Endothelial cell of umbilical vein (primary cell): Measurements from ENCODE around the gene SLC12A8. TPM values are rescaled to one million over a fixed set of nuclear protein-coding genes. Genes with fewer than 3 reads are reported as not detected.

ENCODE experiments used
- BruUV-seq: library from RNA; stranded (reverse); fragments of 400-500 nt; replicated peaks from 2 replicates; lab custom pipeline; 2021; lab: Mats Ljungman, UMichigan
- CTCF ChIA-PET: fragments of 300-600, 350-600 bp; sonication (Branson Sonifier 250); formaldehyde crosslinking; loops from one replicate; lab custom pipeline; 2021; ENCODE audit warnings: antibody characterized with exemption, inconsistent platforms; lab: Charles Lee
- POLR2A ChIA-PET: fragments of 300-600, 350-600 bp; sonication (Branson Sonifier 250); formaldehyde crosslinking; loops from one replicate; lab custom pipeline; 2021; ENCODE audit warnings: antibody characterized with exemption, inconsistent platforms; lab: Charles Lee
- DNase-seq: peaks from one replicate; pipeline ENCODE4 v3.0.0-alpha.2; 2011; ENCODE audit warnings: low read depth, low spot score
- FAIRE-seq: peaks from 2 replicates; lab custom pipeline; 2011; peaks lifted over from hg19 to GRCh38; lab: Jason Lieb, UNC
- H2AFZ ChIP-seq: 2 replicates; pipeline ENCODE4 v1.6.0; 2012; ENCODE audit warnings: low read depth, low read length, control low read depth, inconsistent platforms
- H3K27ac ChIP-seq: 2 replicates; pipeline ENCODE4 v1.5.1; 2011; ENCODE audit warnings: low read depth, mild to moderate bottlenecking, control low read depth, low read length, moderate library complexity; ENCODE audit not compliant: insufficient read depth
- H3K27me3 ChIP-seq, 2 experiments: 2 replicates each; pipeline versions ENCODE4 v1.6.0 to v1.6.1; 2011; ENCODE audit warnings: low read length in 2 of 2, mixed read lengths in 1 of 2; ENCODE audit not compliant: control insufficient read depth in 2 of 2, insufficient read depth in 2 of 2
- H3K36me3 ChIP-seq, 2 experiments: 2 replicates in 1 of 2; 3 replicates in 1 of 2; pipeline ENCODE4 v1.5.1; 2011; ENCODE audit warnings: low read length in 2 of 2, mild to moderate bottlenecking in 1 of 2, moderate library complexity in 1 of 2; ENCODE audit not compliant: control insufficient read depth in 2 of 2, insufficient read depth in 2 of 2; ENCODE audit errors: extremely low read depth in 1 of 2
- H3K4me1 ChIP-seq: 3 replicates; pipeline ENCODE4 v1.5.1; 2011; ENCODE audit warnings: mild to moderate bottlenecking, low read length; ENCODE audit not compliant: control insufficient read depth, insufficient read depth; ENCODE audit errors: extremely low read depth
- H3K4me2 ChIP-seq: 2 replicates; pipeline ENCODE4 v1.6.1; 2011; ENCODE audit warnings: low read length, control low read depth, mixed read lengths; ENCODE audit not compliant: insufficient read depth
- H3K4me3 ChIP-seq, 3 experiments: fragments of 200-600 bp in 1 of 3; sonication (generic), shearing (Covaris generic) in 1 of 3; replicated peaks in 1 of 3; 2 replicates each; pipeline ENCODE4 v1.5.1; 2011 to 2016; ENCODE audit warnings: control low read depth in 3 of 3, low read length in 3 of 3, mild to moderate bottlenecking in 2 of 3, inconsistent platforms in 1 of 3, low read depth in 1 of 3, moderate library complexity in 1 of 3; ENCODE audit not compliant: insufficient read depth in 1 of 3
- H3K79me2 ChIP-seq: 2 replicates; pipeline ENCODE4 v1.6.0; 2012; ENCODE audit warnings: low read length, inconsistent platforms; ENCODE audit not compliant: control insufficient read depth, insufficient read depth
- H3K9ac ChIP-seq: replicated peaks from 2 replicates; pipeline ENCODE3; 2011; ENCODE audit warnings: low read length, control low read depth; ENCODE audit not compliant: insufficient read depth; ENCODE audit errors: extremely low read depth
- H3K9me1 ChIP-seq: replicated peaks from 3 replicates; pipeline ENCODE4 v1.6.0; 2011; ENCODE audit warnings: mild to moderate bottlenecking, low read length; ENCODE audit not compliant: control insufficient read depth, insufficient read depth; ENCODE audit errors: extremely low read depth
- H3K9me3 ChIP-seq: replicated peaks from 2 replicates; pipeline ENCODE4 v1.5.1; 2012; ENCODE audit warnings: low read length, inconsistent platforms; ENCODE audit not compliant: control insufficient read depth, insufficient read depth
- H4K20me1 ChIP-seq: replicated peaks from 2 replicates; pipeline ENCODE3; 2011; ENCODE audit warnings: mild to moderate bottlenecking, low read length; ENCODE audit not compliant: control insufficient read depth, insufficient read depth; ENCODE audit errors: extremely low read depth
- EZH2 ChIP-seq: IDR thresholded peaks from 2 replicates; pipeline ENCODE4 v1.6.1; 2012; ENCODE audit warnings: borderline replicate concordance, low read depth, mild to moderate bottlenecking, moderate library complexity, low read length, inconsistent platforms; ENCODE audit not compliant: severe bottlenecking
- FOS ChIP-seq: IDR thresholded peaks from 2 replicates; pipeline ENCODE4 v1.6.1; 2011; ENCODE audit warnings: mild to moderate bottlenecking, low read length, moderate library complexity, borderline replicate concordance; ENCODE audit not compliant: insufficient read depth
- GATA2 ChIP-seq: IDR thresholded peaks from 2 replicates; pipeline ENCODE4 v1.7.0; 2011; ENCODE audit warnings: low read depth, mild to moderate bottlenecking, moderate library complexity, mixed read lengths, low read length; ENCODE audit not compliant: insufficient read length, insufficient read depth
- JUN ChIP-seq: IDR thresholded peaks from 2 replicates; pipeline ENCODE4 v1.6.1; 2011; ENCODE audit warnings: borderline replicate concordance, low read depth; ENCODE audit not compliant: insufficient read length, insufficient read depth
- MYC ChIP-seq: IDR thresholded peaks from one replicate; pipeline ENCODE4 v1.6.1; 2011; ENCODE audit warnings: mild to moderate bottlenecking, low read depth, low read length
- POLR2A ChIP-seq: IDR thresholded peaks from 2 replicates; pipeline ENCODE4 v1.6.1; 2012; ENCODE audit warnings: low read depth, mild to moderate bottlenecking, control low read depth, low read length
- POLR2AphosphoS5 ChIP-seq: IDR thresholded peaks from 2 replicates; pipeline ENCODE4 v1.6.1; 2012; ENCODE audit warnings: low read depth, mild to moderate bottlenecking, control low read depth, low read length, moderate library complexity; ENCODE audit not compliant: insufficient read depth
- dilution Hi-C: fragments of 300-500 bp; cut with MboI; formaldehyde crosslinking; loops from one replicate; pipeline ENCODE4 v1.15.0; 2019; ENCODE audit warnings: low sequenced_read_pairs; ENCODE audit not compliant: extremely low pct_ligation_motif_present
- intact Hi-C: fragments of 100-400 bp; cut with micrococcal nuclease; formaldehyde crosslinking; loops from one replicate; pipeline ENCODE4 v1.10.0; 2022
- polyA plus RNA-seq, 4 experiments: library from polyadenylated mRNA; depleted of rRNA in 3 of 4; stranded (reverse) in 3 of 4; unstranded in 1 of 4; fragments of >200 nt; gene quantifications; 2 replicates each; pipeline versions ENCODE4 v1.2.1 to v1.2.3, GENCODE V29; 2011 to 2012; ENCODE audit warnings: missing spikeins in 1 of 4
- total RNA-seq: library from RNA; stranded (reverse); gene quantifications from 2 replicates; pipeline ENCODE4 v1.2.3, GENCODE V29; 2021
- TF ChIP-seq, protein P1 (sequence below), 2 donors: IDR thresholded peaks; 1 replicate in 1 of 2; 2 replicates in 1 of 2; pipeline ENCODE4 v1.5.1; 2011; ENCODE audit warnings: low read length in 2 of 2, mild to moderate bottlenecking in 2 of 2, moderate library complexity in 2 of 2, control low read depth in 1 of 2, inconsistent platforms in 1 of 2, low read depth in 1 of 2; ENCODE audit not compliant: insufficient read depth in 1 of 2; ENCODE audit errors: extremely low read depth in 1 of 2
- TF ChIP-seq, protein P2 (sequence below): IDR thresholded peaks from 2 replicates; pipeline ENCODE4 v1.6.1; 2011; ENCODE audit not compliant: insufficient read depth, insufficient read length

SLC12A8 gene
- total and polyA plus RNA-seq, 2 donors (not counting 3 experiments of a cell fraction or from before 2014, with no cell fraction given) = 0.86 to 0.90 TPM

DNA sequence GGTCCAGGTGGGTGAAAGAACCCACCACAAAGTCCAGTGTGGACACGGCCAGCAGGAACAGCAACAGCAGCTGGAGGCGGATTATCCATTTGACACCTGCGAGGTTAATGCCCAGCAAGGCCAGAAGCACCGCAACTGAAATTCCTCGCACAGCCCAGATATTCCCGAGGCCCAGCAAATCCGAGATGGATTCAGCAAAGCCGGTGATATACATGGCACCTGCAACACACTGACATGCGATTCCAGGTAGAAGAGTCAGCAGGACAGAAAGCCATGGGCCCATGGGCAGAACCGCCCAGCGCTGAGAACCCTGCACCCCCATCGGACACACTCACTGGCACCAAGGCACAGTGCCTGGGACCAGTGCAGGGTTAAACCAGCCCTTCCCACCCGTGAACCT lies 34.8 kb downstream of the SLC12A8 start:
- Histone ChIP-seq H4K20me1 (no peaks in the 10 kb centered on the region), H3K4me1 (no peaks in the 10 kb centered on the region), H2AFZ (no peak overlapping the region), H3K36me3 (no peaks in the 10 kb centered on the region), H3K9ac (no peak overlapping the region), H3K4me2 (no peak overlapping the region), H3K27ac (no peak overlapping the region), H3K9me1 (no peaks in the 10 kb centered on the region), H3K9me3 (no peaks in the 10 kb centered on the region), H3K79me2 (no peaks in the 10 kb centered on the region), H3K4me3 (no peak overlapping the region), H3K27me3 (no peaks in the 10 kb centered on the region)
- DNase-seq = no peak
- ChIA-PET CTCF (no interaction called here), POLR2A (no interaction called here)
- FAIRE-seq = no peak
- TF ChIP-seq, protein P1, sequence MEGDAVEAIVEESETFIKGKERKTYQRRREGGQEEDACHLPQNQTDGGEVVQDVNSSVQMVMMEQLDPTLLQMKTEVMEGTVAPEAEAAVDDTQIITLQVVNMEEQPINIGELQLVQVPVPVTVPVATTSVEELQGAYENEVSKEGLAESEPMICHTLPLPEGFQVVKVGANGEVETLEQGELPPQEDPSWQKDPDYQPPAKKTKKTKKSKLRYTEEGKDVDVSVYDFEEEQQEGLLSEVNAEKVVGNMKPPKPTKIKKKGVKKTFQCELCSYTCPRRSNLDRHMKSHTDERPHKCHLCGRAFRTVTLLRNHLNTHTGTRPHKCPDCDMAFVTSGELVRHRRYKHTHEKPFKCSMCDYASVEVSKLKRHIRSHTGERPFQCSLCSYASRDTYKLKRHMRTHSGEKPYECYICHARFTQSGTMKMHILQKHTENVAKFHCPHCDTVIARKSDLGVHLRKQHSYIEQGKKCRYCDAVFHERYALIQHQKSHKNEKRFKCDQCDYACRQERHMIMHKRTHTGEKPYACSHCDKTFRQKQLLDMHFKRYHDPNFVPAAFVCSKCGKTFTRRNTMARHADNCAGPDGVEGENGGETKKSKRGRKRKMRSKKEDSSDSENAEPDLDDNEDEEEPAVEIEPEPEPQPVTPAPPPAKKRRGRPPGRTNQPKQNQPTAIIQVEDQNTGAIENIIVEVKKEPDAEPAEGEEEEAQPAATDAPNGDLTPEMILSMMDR (IDR thresholded peaks at IDR 0.05; ENCODE audit: extremely low read depth in 1 of 2, insufficient read depth in 1 of 2, low read depth in 1 of 2, low read length in 2 of 2) = no peak
- TF ChIP-seq POLR2AphosphoS5 (no peak), FOS (no peak), POLR2A (no peak), JUN (no peak), EZH2 (no peak), MYC (no peak), GATA2 (no peak)
- TF ChIP-seq, protein P2, sequence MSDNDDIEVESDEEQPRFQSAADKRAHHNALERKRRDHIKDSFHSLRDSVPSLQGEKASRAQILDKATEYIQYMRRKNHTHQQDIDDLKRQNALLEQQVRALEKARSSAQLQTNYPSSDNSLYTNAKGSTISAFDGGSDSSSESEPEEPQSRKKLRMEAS = no peak
- intact Hi-C loops (no loop called here), dilution Hi-C loops (no loop called here)
- no TSS peak for BruUV-seq
